Brain microvascular endothelial cell (primary cell): ENCODE measurements around the gene JMJD4.

Experiments used
- DNase-seq: peaks from one replicate; pipeline ENCODE4 v3.0.0-alpha.2; 2020
- H3K27ac ChIP-seq: fragments of 250-450 bp; sonication (Bioruptor Pico); 2 replicates; pipeline ENCODE4 v1.5.1; 2020; ENCODE audit warnings: mild to moderate bottlenecking, moderate library complexity
- H3K27me3 ChIP-seq: fragments of 250-450 bp; sonication (Bioruptor Pico); replicated peaks from 2 replicates; pipeline ENCODE4 v1.5.1; 2020; ENCODE audit warnings: mild to moderate bottlenecking
- H3K36me3 ChIP-seq: fragments of 250-450 bp; sonication (Bioruptor Pico); replicated peaks from 2 replicates; pipeline ENCODE4 v1.5.1; 2020; ENCODE audit warnings: mild to moderate bottlenecking
- H3K4me3 ChIP-seq: 2 replicates; pipeline ENCODE4 v1.5.1; 2011; ENCODE audit warnings: low read depth, mild to moderate bottlenecking, control low read depth, low read length, moderate library complexity
- in situ Hi-C: cut with HindIII; loops from 2 replicates; pipeline ENCODE4 v1.10.0; 2017; ENCODE audit warnings: low sequenced_read_pairs, low pct_ligation_motif_present
- TF ChIP-seq, protein P1 (sequence below): IDR thresholded peaks from 2 replicates; pipeline ENCODE4 v1.5.1; 2011; ENCODE audit warnings: low read depth, mild to moderate bottlenecking, moderate library complexity, low read length, control low read depth, inconsistent platforms; ENCODE audit errors: missing control alignments

JMJD4 gene

DNA sequence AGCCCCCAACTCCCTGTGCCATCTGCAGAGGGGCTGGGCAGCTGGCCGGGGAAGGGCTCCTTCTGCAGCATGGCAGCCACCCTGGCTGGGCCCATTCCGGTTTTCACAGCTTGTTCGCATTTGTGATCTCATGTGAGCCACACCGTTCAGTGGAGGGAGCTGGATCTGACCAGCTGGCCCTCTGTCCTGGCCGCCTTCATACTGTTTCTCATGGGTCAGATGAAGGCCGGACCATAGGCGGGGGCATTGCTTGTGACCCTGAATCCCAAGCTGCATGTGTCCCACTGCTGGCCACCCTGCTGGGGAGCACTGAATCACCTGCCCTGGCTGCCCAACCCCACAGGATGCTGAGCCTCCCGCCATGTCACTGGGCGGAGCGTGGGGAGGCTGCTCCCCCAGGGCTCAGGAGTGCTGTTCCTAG, 43.9 kb upstream of the JMJD4 start:
- TF ChIP-seq, protein P1, sequence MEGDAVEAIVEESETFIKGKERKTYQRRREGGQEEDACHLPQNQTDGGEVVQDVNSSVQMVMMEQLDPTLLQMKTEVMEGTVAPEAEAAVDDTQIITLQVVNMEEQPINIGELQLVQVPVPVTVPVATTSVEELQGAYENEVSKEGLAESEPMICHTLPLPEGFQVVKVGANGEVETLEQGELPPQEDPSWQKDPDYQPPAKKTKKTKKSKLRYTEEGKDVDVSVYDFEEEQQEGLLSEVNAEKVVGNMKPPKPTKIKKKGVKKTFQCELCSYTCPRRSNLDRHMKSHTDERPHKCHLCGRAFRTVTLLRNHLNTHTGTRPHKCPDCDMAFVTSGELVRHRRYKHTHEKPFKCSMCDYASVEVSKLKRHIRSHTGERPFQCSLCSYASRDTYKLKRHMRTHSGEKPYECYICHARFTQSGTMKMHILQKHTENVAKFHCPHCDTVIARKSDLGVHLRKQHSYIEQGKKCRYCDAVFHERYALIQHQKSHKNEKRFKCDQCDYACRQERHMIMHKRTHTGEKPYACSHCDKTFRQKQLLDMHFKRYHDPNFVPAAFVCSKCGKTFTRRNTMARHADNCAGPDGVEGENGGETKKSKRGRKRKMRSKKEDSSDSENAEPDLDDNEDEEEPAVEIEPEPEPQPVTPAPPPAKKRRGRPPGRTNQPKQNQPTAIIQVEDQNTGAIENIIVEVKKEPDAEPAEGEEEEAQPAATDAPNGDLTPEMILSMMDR, result no peak
- Histone ChIP-seq H3K36me3 (no peaks in the 10 kb centered on the region), H3K27ac (no peak overlapping the region), H3K27me3 (no peaks in the 10 kb centered on the region), H3K4me3 (no peak overlapping the region)
- no peak for DNase-seq
- in situ Hi-C loops, result no loop called here

- no peak overlapping the region for H3K4me3 ChIP-seq
- H3K27me3 ChIP-seq, result no peaks in the 10 kb centered on the region
- no peak overlapping the region for H3K27ac ChIP-seq
- TF ChIP-seq, protein P1, result no peak
- no peak for DNase-seq
- H3K36me3 ChIP-seq, result no peaks in the 10 kb centered on the region
- in situ Hi-C loops, result no loop called here
These were observed 43.4 kb upstream of the JMJD4 start for GRCh38 chr1:227778401-227778947.

GRCh38 chr1:227777646-227778045, 42.5 kb upstream of the JMJD4 start:
- Histone ChIP-seq H3K27ac (no peak overlapping the region), H3K36me3 (no peaks in the 10 kb centered on the region), H3K27me3 (no peaks in the 10 kb centered on the region), H3K4me3 (no peak overlapping the region)
- in situ Hi-C loops, result no loop called here
- TF ChIP-seq, protein P1, result no peak
- no peak for DNase-seq

- H3K36me3 ChIP-seq, result no peaks in the 10 kb centered on the region
- TF ChIP-seq, protein P1, result no peak
These were observed 42.1 kb upstream of the JMJD4 start for GRCh38 chr1:227777156-227777555.

GRCh38 chr1:227776331-227776771, 41.2 kb upstream of the JMJD4 start:
- in situ Hi-C loops, result no loop called here
- no peak overlapping the region for H3K4me3 ChIP-seq
- no peaks in the 10 kb centered on the region for H3K27me3 ChIP-seq
- H3K27ac ChIP-seq, result peak overlapping the region; percentile 27
- peak; percentile 86 for DNase-seq
- TF ChIP-seq, protein P1, result no peak
- no peaks in the 10 kb centered on the region for H3K36me3 ChIP-seq

More at GRCh38 chr1:227777156-227777555, 42.1 kb upstream of the JMJD4 start:
- in situ Hi-C loops, result no loop called here
- no peak for DNase-seq
- Histone ChIP-seq H3K27me3 (no peaks in the 10 kb centered on the region), H3K27ac (no peak overlapping the region), H3K4me3 (no peak overlapping the region)

- DNase-seq, result no peak
- Histone ChIP-seq H3K36me3 (peaks cover 1% of the 10 kb centered on the region), H3K4me3 (no peak overlapping the region), H3K27ac (peak overlapping the region; percentile 27), H3K27me3 (no peaks in the 10 kb centered on the region)
- in situ Hi-C loops, result no loop called here
- TF ChIP-seq, protein P1, result no peak
These were observed 40.7 kb upstream of the JMJD4 start for GRCh38 chr1:227775841-227776240.
